Endothelial cell of umbilical vein (primary cell): ENCODE results near the gene THSD8.

Experiments
- EZH2 ChIP-seq: IDR thresholded peaks from 2 replicates; pipeline ENCODE4 v1.6.1; 2012; ENCODE audit warnings: borderline replicate concordance, low read depth, mild to moderate bottlenecking, moderate library complexity, low read length, inconsistent platforms; ENCODE audit not compliant: severe bottlenecking
- JUN ChIP-seq: IDR thresholded peaks from 2 replicates; pipeline ENCODE4 v1.6.1; 2011; ENCODE audit warnings: borderline replicate concordance, low read depth; ENCODE audit not compliant: insufficient read length, insufficient read depth
- POLR2A ChIP-seq: IDR thresholded peaks from 2 replicates; pipeline ENCODE4 v1.6.1; 2012; ENCODE audit warnings: low read depth, mild to moderate bottlenecking, control low read depth, low read length
- POLR2AphosphoS5 ChIP-seq: IDR thresholded peaks from 2 replicates; pipeline ENCODE4 v1.6.1; 2012; ENCODE audit warnings: low read depth, mild to moderate bottlenecking, control low read depth, low read length, moderate library complexity; ENCODE audit not compliant: insufficient read depth
- TF ChIP-seq, protein P1 (sequence below), 2 donors: IDR thresholded peaks; 1 replicate in 1 of 2; 2 replicates in 1 of 2; pipeline ENCODE4 v1.5.1; 2011; ENCODE audit warnings: low read length in 2 of 2, mild to moderate bottlenecking in 2 of 2, moderate library complexity in 2 of 2, control low read depth in 1 of 2, inconsistent platforms in 1 of 2, low read depth in 1 of 2; ENCODE audit not compliant: insufficient read depth in 1 of 2; ENCODE audit errors: extremely low read depth in 1 of 2

- TF ChIP-seq, protein P1, sequence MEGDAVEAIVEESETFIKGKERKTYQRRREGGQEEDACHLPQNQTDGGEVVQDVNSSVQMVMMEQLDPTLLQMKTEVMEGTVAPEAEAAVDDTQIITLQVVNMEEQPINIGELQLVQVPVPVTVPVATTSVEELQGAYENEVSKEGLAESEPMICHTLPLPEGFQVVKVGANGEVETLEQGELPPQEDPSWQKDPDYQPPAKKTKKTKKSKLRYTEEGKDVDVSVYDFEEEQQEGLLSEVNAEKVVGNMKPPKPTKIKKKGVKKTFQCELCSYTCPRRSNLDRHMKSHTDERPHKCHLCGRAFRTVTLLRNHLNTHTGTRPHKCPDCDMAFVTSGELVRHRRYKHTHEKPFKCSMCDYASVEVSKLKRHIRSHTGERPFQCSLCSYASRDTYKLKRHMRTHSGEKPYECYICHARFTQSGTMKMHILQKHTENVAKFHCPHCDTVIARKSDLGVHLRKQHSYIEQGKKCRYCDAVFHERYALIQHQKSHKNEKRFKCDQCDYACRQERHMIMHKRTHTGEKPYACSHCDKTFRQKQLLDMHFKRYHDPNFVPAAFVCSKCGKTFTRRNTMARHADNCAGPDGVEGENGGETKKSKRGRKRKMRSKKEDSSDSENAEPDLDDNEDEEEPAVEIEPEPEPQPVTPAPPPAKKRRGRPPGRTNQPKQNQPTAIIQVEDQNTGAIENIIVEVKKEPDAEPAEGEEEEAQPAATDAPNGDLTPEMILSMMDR (IDR thresholded peaks at IDR 0.05; ENCODE audit: extremely low read depth in 1 of 2, insufficient read depth in 1 of 2, low read depth in 1 of 2, low read length in 2 of 2), result no peak
- TF ChIP-seq JUN (no peak), POLR2AphosphoS5 (no peak), POLR2A (no peak), EZH2 (no peak)
Observed at GRCh38 chr19:12800466-12800770, 1.5 kb upstream of the THSD8 start.
